ENCODE measurements around the gene MXI1. TPM values are rescaled to one million over a fixed set of nuclear protein-coding genes. Genes with fewer than 3 reads are reported as not detected.

Gene MXI1
- total RNA-seq, 1 donor from 2014 or later, result 48.1 TPM

DNA sequence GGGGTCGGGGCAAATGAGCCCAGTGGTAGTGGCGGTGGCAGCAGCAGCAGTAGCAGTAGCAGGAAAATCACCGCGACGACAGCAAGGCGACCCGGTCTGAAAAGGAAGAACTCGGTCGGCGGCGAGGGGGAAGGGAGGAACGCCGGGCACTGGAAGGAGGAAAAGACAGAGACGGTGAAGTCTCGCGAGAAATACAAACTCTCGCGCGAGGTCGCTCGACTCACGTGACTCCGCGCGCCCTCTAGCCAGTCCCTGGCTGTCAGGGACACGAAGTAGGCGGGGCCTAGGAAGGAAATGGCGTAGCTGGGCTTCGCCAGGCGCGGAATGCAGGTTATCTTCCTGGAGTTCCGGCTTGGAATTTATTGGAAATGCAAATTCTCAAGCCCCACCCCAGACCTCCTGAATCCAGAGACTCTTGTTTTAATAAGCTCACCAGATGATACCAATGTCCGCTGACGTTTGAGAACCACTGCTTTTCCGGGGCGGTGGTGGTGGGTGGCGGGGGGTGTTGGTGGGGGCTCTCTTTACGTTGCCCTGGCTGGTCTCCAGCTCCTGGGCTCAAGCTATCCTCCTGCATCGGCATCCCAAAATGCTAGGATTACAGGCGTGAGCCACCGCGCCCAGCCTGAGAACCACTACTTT is 97.5 kb downstream of the MXI1 start, which contains the start of gene SMNDC1:
TSS of gene SMNDC1 (minus strand) at position 141 of the 642 bp plus-strand sequence. CDS start 1,333 bp downstream, outside the sequence.
- peak; percentile 99 for DNase-seq
- peak within 1 kb of the TSS; percentile 91 for H3K4me3 Mint-ChIP-seq (ENCODE audit: unreplicated experiment)
- H3K36me3 Mint-ChIP-seq (ENCODE audit: unreplicated experiment), result no peaks in the 10 kb centered on the region
- H3K27me3 Mint-ChIP-seq (ENCODE audit: unreplicated experiment), result peaks cover 1% of the 10 kb centered on the region
- H3K9me3 Mint-ChIP-seq (ENCODE audit: unreplicated experiment), result no peaks in the 10 kb centered on the region
- H3K27ac Mint-ChIP-seq (ENCODE audit: unreplicated experiment), result peak within 1 kb of the TSS; percentile 89
- TF ChIP-seq, protein P1, sequence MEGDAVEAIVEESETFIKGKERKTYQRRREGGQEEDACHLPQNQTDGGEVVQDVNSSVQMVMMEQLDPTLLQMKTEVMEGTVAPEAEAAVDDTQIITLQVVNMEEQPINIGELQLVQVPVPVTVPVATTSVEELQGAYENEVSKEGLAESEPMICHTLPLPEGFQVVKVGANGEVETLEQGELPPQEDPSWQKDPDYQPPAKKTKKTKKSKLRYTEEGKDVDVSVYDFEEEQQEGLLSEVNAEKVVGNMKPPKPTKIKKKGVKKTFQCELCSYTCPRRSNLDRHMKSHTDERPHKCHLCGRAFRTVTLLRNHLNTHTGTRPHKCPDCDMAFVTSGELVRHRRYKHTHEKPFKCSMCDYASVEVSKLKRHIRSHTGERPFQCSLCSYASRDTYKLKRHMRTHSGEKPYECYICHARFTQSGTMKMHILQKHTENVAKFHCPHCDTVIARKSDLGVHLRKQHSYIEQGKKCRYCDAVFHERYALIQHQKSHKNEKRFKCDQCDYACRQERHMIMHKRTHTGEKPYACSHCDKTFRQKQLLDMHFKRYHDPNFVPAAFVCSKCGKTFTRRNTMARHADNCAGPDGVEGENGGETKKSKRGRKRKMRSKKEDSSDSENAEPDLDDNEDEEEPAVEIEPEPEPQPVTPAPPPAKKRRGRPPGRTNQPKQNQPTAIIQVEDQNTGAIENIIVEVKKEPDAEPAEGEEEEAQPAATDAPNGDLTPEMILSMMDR (IDR thresholded peaks at IDR 0.05; ENCODE audit: partially characterized antibody, unreplicated experiment), result no peak
- peaks cover 11% of the 10 kb centered on the region for H3K4me1 Mint-ChIP-seq (ENCODE audit: low read depth, unreplicated experiment)

DNA sequence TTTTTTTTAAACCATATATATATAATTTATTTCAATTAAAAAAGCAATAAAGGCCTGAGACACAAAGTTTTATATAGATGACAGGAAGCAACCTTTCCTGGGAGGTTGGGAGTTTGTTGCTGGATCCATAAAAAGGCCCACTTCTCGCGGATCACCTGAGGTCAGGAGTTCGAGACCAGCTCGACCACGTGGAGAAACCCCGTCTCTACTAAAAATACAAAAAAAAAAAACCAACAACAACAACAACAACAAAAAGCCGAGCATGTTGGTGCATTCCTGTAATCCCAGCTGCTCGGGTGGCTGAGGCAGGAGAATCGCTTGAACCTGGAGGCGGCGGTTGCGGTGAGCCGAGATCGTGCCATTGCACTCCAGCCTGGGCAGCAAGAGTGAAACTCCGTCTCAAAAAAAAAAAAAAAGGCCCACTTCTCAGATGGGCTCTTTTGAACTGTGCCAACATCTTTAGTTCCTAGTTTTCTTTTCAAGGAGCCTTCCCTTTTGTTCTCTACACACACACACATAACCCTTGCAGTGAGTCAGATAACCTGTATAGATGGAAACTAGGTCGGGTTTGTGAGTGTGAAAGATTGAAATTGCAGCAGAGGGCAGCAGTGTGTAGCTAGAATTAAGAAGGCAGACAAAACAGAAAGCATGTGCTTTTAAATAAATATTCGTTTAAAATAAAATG is 98.5 kb downstream of the MXI1 start:
- H3K36me3 Mint-ChIP-seq (ENCODE audit: unreplicated experiment), result no peaks in the 10 kb centered on the region
- H3K4me3 Mint-ChIP-seq (ENCODE audit: unreplicated experiment), result peak overlapping the region; percentile 87
- H3K4me1 Mint-ChIP-seq (ENCODE audit: low read depth, unreplicated experiment), result peaks cover 7% of the 10 kb centered on the region
- peak overlapping the region; percentile 66 for H3K27ac Mint-ChIP-seq (ENCODE audit: unreplicated experiment)
- TF ChIP-seq, protein P1 (IDR thresholded peaks at IDR 0.05; ENCODE audit: partially characterized antibody, unreplicated experiment), result peak; percentile 50
- H3K27me3 Mint-ChIP-seq (ENCODE audit: unreplicated experiment), result peaks cover 1% of the 10 kb centered on the region
- H3K9me3 Mint-ChIP-seq (ENCODE audit: unreplicated experiment), result no peaks in the 10 kb centered on the region
- no peak for DNase-seq

DNA sequence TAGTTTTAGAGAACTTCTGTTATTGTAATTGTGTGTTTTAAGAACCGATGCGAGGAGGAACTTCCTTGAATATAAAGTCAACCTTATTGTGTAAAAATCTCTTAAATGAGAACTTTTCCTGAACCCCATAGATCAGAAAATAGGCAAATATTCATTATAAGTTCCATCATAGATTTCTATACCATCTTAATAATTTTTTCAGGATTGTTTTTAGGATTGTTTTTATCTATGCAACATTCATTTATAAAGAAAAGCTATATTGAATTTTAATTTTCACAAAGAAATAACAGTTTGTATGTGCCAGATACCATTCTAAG is 99.0 kb downstream of the MXI1 start:
- Mint-ChIP-seq H3K4me1 (ENCODE audit: low read depth, unreplicated experiment) (peaks cover 6% of the 10 kb centered on the region), H3K27me3 (ENCODE audit: unreplicated experiment) (peaks cover 1% of the 10 kb centered on the region), H3K36me3 (ENCODE audit: unreplicated experiment) (no peaks in the 10 kb centered on the region), H3K9me3 (ENCODE audit: unreplicated experiment) (no peaks in the 10 kb centered on the region), H3K27ac (ENCODE audit: unreplicated experiment) (no peak overlapping the region), H3K4me3 (ENCODE audit: unreplicated experiment) (no peak overlapping the region)
- DNase-seq, result no peak
- TF ChIP-seq, protein P1 (IDR thresholded peaks at IDR 0.05; ENCODE audit: partially characterized antibody, unreplicated experiment), result peak; percentile 13

GRCh38 chr10:110307805-110308204 is 100.4 kb downstream of the MXI1 start:
- no peaks in the 10 kb centered on the region for H3K9me3 Mint-ChIP-seq (ENCODE audit: unreplicated experiment)
- H3K27ac Mint-ChIP-seq (ENCODE audit: unreplicated experiment), result no peak overlapping the region
- TF ChIP-seq, protein P1 (IDR thresholded peaks at IDR 0.05; ENCODE audit: partially characterized antibody, unreplicated experiment), result no peak
- peaks cover 6% of the 10 kb centered on the region for H3K4me1 Mint-ChIP-seq (ENCODE audit: low read depth, unreplicated experiment)
- peaks cover 1% of the 10 kb centered on the region for H3K27me3 Mint-ChIP-seq (ENCODE audit: unreplicated experiment)
- H3K4me3 Mint-ChIP-seq (ENCODE audit: unreplicated experiment), result no peak overlapping the region
- H3K36me3 Mint-ChIP-seq (ENCODE audit: unreplicated experiment), result no peaks in the 10 kb centered on the region
- DNase-seq, result no peak

- H3K9me3 Mint-ChIP-seq (ENCODE audit: unreplicated experiment), result no peaks in the 10 kb centered on the region
- H3K27me3 Mint-ChIP-seq (ENCODE audit: unreplicated experiment), result no peaks in the 10 kb centered on the region
- no peak for DNase-seq
- TF ChIP-seq, protein P1 (IDR thresholded peaks at IDR 0.05; ENCODE audit: partially characterized antibody, unreplicated experiment), result no peak
- H3K36me3 Mint-ChIP-seq (ENCODE audit: unreplicated experiment), result no peaks in the 10 kb centered on the region
- no peak overlapping the region for H3K4me3 Mint-ChIP-seq (ENCODE audit: unreplicated experiment)
- no peak overlapping the region for H3K27ac Mint-ChIP-seq (ENCODE audit: unreplicated experiment)
- peaks cover 3% of the 10 kb centered on the region for H3K4me1 Mint-ChIP-seq (ENCODE audit: low read depth, unreplicated experiment)
Measured at GRCh38 chr10:110310741-110311140, 103.3 kb downstream of the MXI1 start.

Measured in glutamatergic neuron (in vitro differentiated cells).